NB4 (cell line): ENCODE results near the gene PTK6.

ENCODE experiments used
- DNase-seq: peaks from one replicate; pipeline ENCODE4 v3.0.0; 2010; ENCODE audit warnings: low read depth
- H3K4me3 ChIP-seq: one replicate; pipeline ENCODE4 v1.5.1; 2011; ENCODE audit warnings: mild to moderate bottlenecking, low read depth, low read length, moderate library complexity
- MAX ChIP-seq: IDR thresholded peaks from 2 replicates; pipeline ENCODE4 v1.6.1; 2011; ENCODE audit warnings: low read depth, low read length
- MYC ChIP-seq: IDR thresholded peaks from 2 replicates; pipeline ENCODE4 v1.6.1; 2011; ENCODE audit warnings: low read depth, low read length
- POLR2A ChIP-seq: IDR thresholded peaks from 2 replicates; pipeline ENCODE4 v1.6.1; 2011; ENCODE audit warnings: mild to moderate bottlenecking; ENCODE audit not compliant: insufficient read length; ENCODE audit errors: extremely low read depth
- TF ChIP-seq, protein P1 (sequence below): IDR thresholded peaks from one replicate; pipeline ENCODE4 v1.5.1; 2012; ENCODE audit warnings: low read depth, low read length

Gene PTK6

DNA sequence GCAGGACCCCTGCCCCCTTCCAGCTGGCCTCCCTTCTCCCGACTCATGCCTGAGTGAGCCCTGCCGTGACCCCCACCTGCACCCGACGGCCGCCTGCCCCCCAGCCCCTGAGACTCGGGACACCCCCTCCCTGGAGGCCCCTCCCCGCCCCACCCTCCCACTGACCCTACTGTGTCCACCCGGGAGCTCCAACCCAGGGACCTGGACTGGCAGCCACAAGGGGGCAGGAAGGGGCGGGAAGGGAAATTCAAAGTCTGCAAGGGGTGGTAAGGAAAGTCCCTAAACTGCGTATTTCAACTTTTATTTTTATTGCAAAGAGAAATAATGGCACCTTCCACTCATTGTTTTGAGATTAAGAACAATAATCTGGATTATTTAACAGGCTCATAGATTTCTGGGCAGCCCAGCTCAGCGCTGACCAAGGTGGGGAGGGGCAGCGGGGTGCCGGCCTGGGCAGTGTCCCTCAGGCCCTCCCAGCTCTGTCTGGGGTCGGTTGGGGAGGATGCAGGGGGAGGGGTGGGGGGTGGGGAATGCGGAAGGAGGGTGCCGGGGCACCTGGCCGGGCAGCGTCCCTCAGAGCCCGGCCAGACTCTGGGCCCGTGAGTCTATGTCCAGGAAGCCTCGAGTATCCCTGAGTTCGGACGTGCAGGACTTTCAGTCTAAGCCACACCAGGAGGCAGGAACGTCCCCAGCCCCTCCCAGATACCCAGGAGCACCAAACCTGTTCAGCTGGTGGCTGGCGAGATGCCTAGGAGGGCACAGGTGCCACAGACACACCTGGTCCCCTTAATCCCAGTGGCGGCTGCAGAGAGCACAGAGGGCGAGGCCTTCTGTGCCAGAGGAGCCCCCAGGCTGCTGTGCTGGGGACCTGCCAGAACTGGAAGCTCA is 1.3 kb upstream of the PTK6 start:
- DNase-seq: no peak
- TF ChIP-seq MAX: no peak
- no peak for TF ChIP-seq POLR2A
- 0 out of 2 replicates have a peak, but pooled peaks have one; percentile 0 for TF ChIP-seq MYC
- no peak overlapping the region for H3K4me3 ChIP-seq

DNA sequence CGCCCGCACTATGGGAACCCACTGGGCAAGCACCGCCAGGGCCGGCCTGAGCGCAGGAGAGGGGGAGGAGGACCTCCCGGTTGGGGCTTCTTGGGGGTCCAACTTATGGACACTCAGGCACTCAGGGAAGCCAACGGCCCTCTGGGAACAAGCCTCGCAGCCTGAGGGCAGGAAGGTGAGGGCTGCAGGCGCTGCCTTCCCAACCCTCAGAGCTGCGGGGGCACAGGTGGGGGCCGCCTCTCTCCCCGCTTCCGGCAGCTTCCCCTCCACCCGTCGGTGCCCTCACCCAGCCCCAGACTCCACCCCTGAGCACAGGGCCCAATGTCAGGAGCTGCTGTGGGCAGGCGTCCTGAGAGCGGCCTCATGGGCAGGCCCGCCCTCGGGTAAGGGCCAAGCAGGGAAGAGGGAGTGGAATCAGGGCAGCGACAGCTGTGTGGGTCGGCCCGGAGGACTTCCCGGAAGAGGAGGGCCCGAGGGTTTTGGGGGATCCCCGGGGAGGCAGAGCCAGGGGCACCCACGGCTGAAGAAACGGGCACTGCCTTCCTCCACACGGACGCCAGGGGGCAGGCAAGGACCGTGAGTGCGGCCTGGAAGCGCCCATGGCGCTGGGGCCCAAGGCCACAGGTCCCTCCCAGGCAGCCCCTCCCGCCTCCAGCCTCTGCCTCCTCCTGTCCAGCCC is 488 bp upstream of the PTK6 start:
- TF ChIP-seq POLR2A: no peak
- TF ChIP-seq, protein P1, sequence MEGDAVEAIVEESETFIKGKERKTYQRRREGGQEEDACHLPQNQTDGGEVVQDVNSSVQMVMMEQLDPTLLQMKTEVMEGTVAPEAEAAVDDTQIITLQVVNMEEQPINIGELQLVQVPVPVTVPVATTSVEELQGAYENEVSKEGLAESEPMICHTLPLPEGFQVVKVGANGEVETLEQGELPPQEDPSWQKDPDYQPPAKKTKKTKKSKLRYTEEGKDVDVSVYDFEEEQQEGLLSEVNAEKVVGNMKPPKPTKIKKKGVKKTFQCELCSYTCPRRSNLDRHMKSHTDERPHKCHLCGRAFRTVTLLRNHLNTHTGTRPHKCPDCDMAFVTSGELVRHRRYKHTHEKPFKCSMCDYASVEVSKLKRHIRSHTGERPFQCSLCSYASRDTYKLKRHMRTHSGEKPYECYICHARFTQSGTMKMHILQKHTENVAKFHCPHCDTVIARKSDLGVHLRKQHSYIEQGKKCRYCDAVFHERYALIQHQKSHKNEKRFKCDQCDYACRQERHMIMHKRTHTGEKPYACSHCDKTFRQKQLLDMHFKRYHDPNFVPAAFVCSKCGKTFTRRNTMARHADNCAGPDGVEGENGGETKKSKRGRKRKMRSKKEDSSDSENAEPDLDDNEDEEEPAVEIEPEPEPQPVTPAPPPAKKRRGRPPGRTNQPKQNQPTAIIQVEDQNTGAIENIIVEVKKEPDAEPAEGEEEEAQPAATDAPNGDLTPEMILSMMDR: peak; percentile 88
- TF ChIP-seq MYC: peak; percentile 45; the same call in 1 of the 2 replicates
- TF ChIP-seq MAX: peak; percentile 51; the same call in 1 of the 2 replicates
- peak; percentile 94 for DNase-seq

GRCh38 chr20:63536241-63536977 is 767 bp downstream of the PTK6 start:
- DNase-seq: peak; percentile 74
- TF ChIP-seq, protein P1: no peak
- TF ChIP-seq POLR2A (no peak), MAX (no peak), MYC (no peak)
- no peak overlapping the region for H3K4me3 ChIP-seq

More for the DNA sequence above, 488 bp upstream of the PTK6 start:
- H3K4me3 ChIP-seq: peak overlapping the region; percentile 43

DNA sequence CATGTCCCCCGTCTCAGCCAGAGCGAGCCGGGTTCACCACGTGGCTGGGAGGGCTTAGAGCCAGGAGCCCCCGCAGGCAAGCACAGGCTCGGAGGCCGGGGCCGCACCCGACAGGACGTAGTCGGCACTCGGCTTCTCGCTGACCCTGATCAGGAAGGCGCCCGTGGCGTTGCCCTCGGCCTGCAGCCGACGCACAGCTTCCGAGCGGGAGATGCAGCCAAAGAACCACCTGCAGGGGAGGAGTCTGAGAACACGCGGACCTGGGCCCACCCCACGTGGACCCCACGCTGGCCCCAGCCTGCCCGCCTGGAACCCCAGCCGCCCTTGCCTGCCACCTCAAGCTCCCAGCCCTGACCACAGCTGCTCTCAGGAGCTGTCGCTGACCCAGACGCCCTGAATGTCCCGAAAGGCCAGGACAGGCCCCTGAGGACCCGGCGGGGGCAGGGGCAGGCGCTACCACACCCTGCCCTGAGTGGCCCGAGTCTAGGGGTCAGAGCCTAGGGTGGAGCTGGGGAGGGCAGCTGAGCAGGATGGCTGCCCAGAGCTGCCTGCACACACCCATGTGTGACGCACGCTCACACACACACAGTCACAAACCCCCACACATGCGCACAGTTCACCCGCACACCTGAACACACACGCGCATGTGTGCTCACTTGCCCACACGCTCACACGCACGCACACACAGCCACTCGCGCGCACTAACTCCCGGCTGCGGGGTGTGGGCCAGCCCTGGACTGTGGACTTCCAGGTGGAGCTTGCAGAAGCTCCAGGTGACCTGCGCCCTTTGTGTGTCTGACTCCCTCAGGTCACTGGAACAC is 2.1 kb downstream of the PTK6 start:
- DNase-seq: no peak
- TF ChIP-seq POLR2A (no peak), MAX (no peak), MYC (no peak)
- TF ChIP-seq, protein P1: no peak
- no peak overlapping the region for H3K4me3 ChIP-seq

DNA sequence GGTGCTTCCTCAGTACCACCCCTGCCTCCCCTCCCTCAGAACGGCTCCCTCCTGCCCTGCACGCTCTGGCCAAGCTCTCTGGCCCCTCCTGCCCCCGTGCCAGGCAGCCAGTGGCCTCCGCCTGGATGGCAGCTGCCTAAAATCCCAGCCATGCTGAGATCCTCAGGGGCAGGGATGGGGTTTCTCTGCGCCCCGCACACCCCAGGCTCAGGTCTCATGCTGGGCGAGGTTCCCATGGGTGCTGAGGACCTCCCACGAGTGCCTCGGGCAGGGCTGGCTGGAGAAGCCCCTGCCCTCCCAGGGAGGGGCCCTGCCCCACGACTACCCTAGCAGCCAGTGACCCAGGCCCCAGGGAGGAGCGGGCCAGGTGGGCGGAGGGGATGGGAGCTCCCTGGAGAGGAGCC is 2.7 kb downstream of the PTK6 start:
- TF ChIP-seq POLR2A (no peak), MAX (no peak), MYC (no peak)
- TF ChIP-seq, protein P1: no peak
- DNase-seq: no peak
- no peak overlapping the region for H3K4me3 ChIP-seq
